ENCODE measurements around the gene ABHD1.

GRCh38 chr2:27131429-27131828, 7.8 kb downstream of the ABHD1 start:
- TF ChIP-seq CTCF (conservative IDR thresholded peaks at IDR 0.05; ENCODE audit: low read length) (no peak), EZH2phosphoT487 (IDR thresholded peaks at IDR 0.05; ENCODE audit: borderline replicate concordance) (no peak)

All from Loucy (cell line).